ENCODE measurements around the gene PRX. TPM values are rescaled to one million over a fixed set of nuclear protein-coding genes. Genes with fewer than 3 reads are reported as not detected.
A peak's percentile ranks its signal among the peaks of the same experiment; 100 is the strongest.
"Not testable (repeated sequence)": the region's sequence is repeated elsewhere in the genome, so short reads cannot be mapped to it uniquely, and the experiment has no call there.

PRX gene
- total and polyA plus RNA-seq, 2 experiments from 2014 or later, result 4.2 TPM

GRCh38 chr19:40430242-40430641 is 17.1 kb upstream of the PRX start:
- not testable (repeated sequence) for H3K27ac Mint-ChIP-seq; H3K27me3 ChIP-seq (ENCODE audit: insufficient read depth); H3K9me3 Mint-ChIP-seq; H3K27ac ChIP-seq (ENCODE audit: low read depth); ATAC-seq; H3K4me3 Mint-ChIP-seq; H3K36me3 Mint-ChIP-seq (ENCODE audit: low read depth); H3K9me2 ChIP-seq (ENCODE audit: insufficient read depth); H3K4me2 ChIP-seq; H3K4me3 ChIP-seq; H3K36me3 ChIP-seq (ENCODE audit: insufficient read depth); H4K20me1 ChIP-seq (replicated peaks; ENCODE audit: insufficient read depth); H2AFZ ChIP-seq; DNase-seq (ENCODE audit: low spot score); H3K79me2 ChIP-seq (replicated peaks; ENCODE audit: insufficient read depth)
- Histone ChIP-seq H3K4me1 (ENCODE audit: insufficient read depth) (peaks cover 10% of the 10 kb centered on the region; the same call in 1 of the 2 replicates), H3F3A (replicated peaks; ENCODE audit: low read depth) (peaks cover 21% of the 10 kb centered on the region)
- Mint-ChIP-seq H3K27me3 (ENCODE audit: insufficient read depth, low read depth, poor library complexity) (peaks cover 17% of the 10 kb centered on the region), H3K4me1 (peaks cover 16% of the 10 kb centered on the region)

- not testable (repeated sequence) for H2AFZ ChIP-seq; H3K36me3 Mint-ChIP-seq (ENCODE audit: low read depth); H3K79me2 ChIP-seq (replicated peaks; ENCODE audit: insufficient read depth); H3F3A ChIP-seq (replicated peaks; ENCODE audit: low read depth); H3K4me3 Mint-ChIP-seq; H4K20me1 ChIP-seq (replicated peaks; ENCODE audit: insufficient read depth); H3K27me3 ChIP-seq (ENCODE audit: insufficient read depth); H3K27ac ChIP-seq (ENCODE audit: low read depth); H3K9me2 ChIP-seq (ENCODE audit: insufficient read depth); H3K36me3 ChIP-seq (ENCODE audit: insufficient read depth); DNase-seq (ENCODE audit: low spot score); H3K9me3 Mint-ChIP-seq; ATAC-seq; H3K27ac Mint-ChIP-seq; H3K4me3 ChIP-seq; H3K4me2 ChIP-seq
- H3K4me1 ChIP-seq (ENCODE audit: insufficient read depth), result peaks cover 14% of the 10 kb centered on the region
- Mint-ChIP-seq H3K27me3 (ENCODE audit: insufficient read depth, low read depth, poor library complexity) (peaks cover 13% of the 10 kb centered on the region), H3K4me1 (peaks cover 14% of the 10 kb centered on the region)
Observed at GRCh38 chr19:40428197-40428596, 15.0 kb upstream of the PRX start.

GRCh38 chr19:40425450-40426287 is 12.5 kb upstream of the PRX start, which contains the start of gene SERTAD1:
SERTAD1 (minus strand) TSS chr19:40425992; CDS start chr19:40423546, 2,446 bp downstream.
- H3K4me3 ChIP-seq, result peak within 1 kb of the TSS; percentile 80
- H3K79me2 ChIP-seq (replicated peaks; ENCODE audit: insufficient read depth), result no peaks in the 10 kb centered on the region; the same call in none of the 2 replicates
- no peaks in the 10 kb centered on the region for H4K20me1 ChIP-seq (replicated peaks; ENCODE audit: insufficient read depth)
- no peak for TF ChIP-seq EZH2phosphoT487 (IDR thresholded peaks at IDR 0.05; ENCODE audit: unreplicated experiment)
- no peak for TF ChIP-seq REST (IDR thresholded peaks at IDR 0.05; ENCODE audit: unreplicated experiment)
- TF ChIP-seq JUNB (IDR thresholded peaks at IDR 0.05; ENCODE audit: unreplicated experiment), result no peak
- TF ChIP-seq EZH2 (IDR thresholded peaks at IDR 0.05; ENCODE audit: low read depth, unreplicated experiment), result no peak
- no peak for TF ChIP-seq ZNF114 (CRISPR knock-in tag; IDR thresholded peaks at IDR 0.05)
- TF ChIP-seq STAT1 (IDR thresholded peaks at IDR 0.05; ENCODE audit: unreplicated experiment), result no peak
- peak; percentile 99 for TF ChIP-seq POLR2AphosphoS5 (IDR thresholded peaks at IDR 0.05; ENCODE audit: low read depth)
- TF ChIP-seq CTCF (conservative IDR thresholded peaks at IDR 0.05; ENCODE audit: low read depth in 2 of 2), result peak in 1 of 2 experiments; percentile 67; a peak in 3 of 4 replicates
- no peak for TF ChIP-seq ETS1 (IDR thresholded peaks at IDR 0.05)
- H3K36me3 ChIP-seq (ENCODE audit: insufficient read depth), result no peaks in the 10 kb centered on the region
- DNase-seq (ENCODE audit: low spot score) (peak; percentile 100), ATAC-seq (peak; percentile 80)
- Mint-ChIP-seq H3K27ac (peak within 1 kb of the TSS; percentile 97), H3K9me3 (peaks cover 3% of the 10 kb centered on the region; the same call in 1 of the 3 replicates), H3K27me3 (ENCODE audit: insufficient read depth, low read depth, poor library complexity) (peaks cover 10% of the 10 kb centered on the region), H3K4me3 (peak within 1 kb of the TSS; percentile 96), H3K36me3 (ENCODE audit: low read depth) (peaks cover 9% of the 10 kb centered on the region), H3K4me1 (peaks cover 15% of the 10 kb centered on the region)
- H3K9me2 ChIP-seq (ENCODE audit: insufficient read depth), result no peaks in the 10 kb centered on the region
- peak within 1 kb of the TSS; percentile 84 for H2AFZ ChIP-seq
- 0 out of 2 replicates have a peak, but pooled peaks cover 2% of the 10 kb centered on the region for H3F3A ChIP-seq (replicated peaks; ENCODE audit: low read depth)
- peak within 1 kb of the TSS; percentile 94 for H3K27ac ChIP-seq (ENCODE audit: low read depth)
- H3K4me1 ChIP-seq (ENCODE audit: insufficient read depth), result peaks cover 17% of the 10 kb centered on the region
- H3K27me3 ChIP-seq (ENCODE audit: insufficient read depth), result no peaks in the 10 kb centered on the region
- H3K4me2 ChIP-seq, result peak within 1 kb of the TSS; percentile 96
